ENCODE results near the gene EPAS1.
A peak's percentile ranks its signal among the peaks of the same experiment; 100 is the strongest.

GRCh38 chr2:46365913-46366667, 68.9 kb downstream of the EPAS1 start:
- no peak for TF ChIP-seq JUND (IDR thresholded peaks at IDR 0.05)
- TF ChIP-seq YY1 (IDR thresholded peaks at IDR 0.05), result no peak
- peak; percentile 48 to 60 for TF ChIP-seq RAD21 (IDR thresholded peaks at IDR 0.05)
- TF ChIP-seq CTCF (IDR thresholded peaks at IDR 0.05; ENCODE audit: low read depth, low read length, missing input control), result peak; percentile 30
- no peak for TF ChIP-seq REST (IDR thresholded peaks at IDR 0.05)
- no peak for TF ChIP-seq ZBTB33 (IDR thresholded peaks at IDR 0.05)
- no peak for TF ChIP-seq EGR1 (IDR thresholded peaks at IDR 0.05; ENCODE audit: low read depth in 2 of 2)

All from liver (tissue), 3 donors.